Keratinocyte (primary cell): ENCODE results near the gene FHAD1.

Source experiments
- EZH2 ChIP-seq: IDR thresholded peaks from one replicate; pipeline ENCODE4 v1.6.1; 2012; ENCODE audit warnings: inconsistent platforms, mild to moderate bottlenecking, low read length, moderate library complexity
- TF ChIP-seq, protein P1 (sequence below), 3 experiments: IDR thresholded peaks in 1 of 3; conservative IDR thresholded peaks in 1 of 3; optimal IDR thresholded peaks in 1 of 3; 2 replicates in 2 of 3; 3 replicates in 1 of 3; pipeline versions ENCODE3 to v1.5.1; 2011; ENCODE audit warnings: low read length in 3 of 3, mild to moderate bottlenecking in 3 of 3, moderate library complexity in 2 of 3, control low read depth in 1 of 3, inconsistent platforms in 1 of 3; ENCODE audit not compliant: insufficient read depth in 2 of 3; ENCODE audit errors: extremely low read depth in 1 of 3

DNA sequence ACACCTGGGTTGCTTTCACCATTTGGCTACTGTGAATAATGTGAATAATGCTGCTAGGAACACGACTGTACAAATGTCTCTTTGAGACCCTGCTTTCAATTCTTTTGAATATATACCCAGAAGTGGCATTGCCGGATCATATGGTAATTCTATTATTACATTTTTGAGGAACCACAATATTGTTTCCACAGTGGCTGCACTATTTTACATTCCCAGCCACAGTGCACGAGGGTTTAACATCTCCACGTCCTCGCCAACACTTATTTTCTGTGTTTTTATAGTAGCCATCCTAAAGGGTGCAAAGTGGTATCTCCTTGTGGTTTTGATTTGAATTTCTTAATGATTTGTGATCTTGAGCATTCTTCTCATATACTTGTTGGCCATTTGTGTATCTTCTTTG lies 15.7 kb downstream of the FHAD1 start:
- TF ChIP-seq, protein P1, sequence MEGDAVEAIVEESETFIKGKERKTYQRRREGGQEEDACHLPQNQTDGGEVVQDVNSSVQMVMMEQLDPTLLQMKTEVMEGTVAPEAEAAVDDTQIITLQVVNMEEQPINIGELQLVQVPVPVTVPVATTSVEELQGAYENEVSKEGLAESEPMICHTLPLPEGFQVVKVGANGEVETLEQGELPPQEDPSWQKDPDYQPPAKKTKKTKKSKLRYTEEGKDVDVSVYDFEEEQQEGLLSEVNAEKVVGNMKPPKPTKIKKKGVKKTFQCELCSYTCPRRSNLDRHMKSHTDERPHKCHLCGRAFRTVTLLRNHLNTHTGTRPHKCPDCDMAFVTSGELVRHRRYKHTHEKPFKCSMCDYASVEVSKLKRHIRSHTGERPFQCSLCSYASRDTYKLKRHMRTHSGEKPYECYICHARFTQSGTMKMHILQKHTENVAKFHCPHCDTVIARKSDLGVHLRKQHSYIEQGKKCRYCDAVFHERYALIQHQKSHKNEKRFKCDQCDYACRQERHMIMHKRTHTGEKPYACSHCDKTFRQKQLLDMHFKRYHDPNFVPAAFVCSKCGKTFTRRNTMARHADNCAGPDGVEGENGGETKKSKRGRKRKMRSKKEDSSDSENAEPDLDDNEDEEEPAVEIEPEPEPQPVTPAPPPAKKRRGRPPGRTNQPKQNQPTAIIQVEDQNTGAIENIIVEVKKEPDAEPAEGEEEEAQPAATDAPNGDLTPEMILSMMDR (optimal IDR thresholded peaks at IDR 0.05 in 1 of 3, IDR thresholded peaks at IDR 0.05 in 1 of 3, conservative IDR thresholded peaks at IDR 0.05 in 1 of 3; ENCODE audit: extremely low read depth in 1 of 3, insufficient read depth in 2 of 3, low read length in 3 of 3), result no peak
- TF ChIP-seq EZH2, result no peak
